ENCODE results near the gene SORBS1.

DNA sequence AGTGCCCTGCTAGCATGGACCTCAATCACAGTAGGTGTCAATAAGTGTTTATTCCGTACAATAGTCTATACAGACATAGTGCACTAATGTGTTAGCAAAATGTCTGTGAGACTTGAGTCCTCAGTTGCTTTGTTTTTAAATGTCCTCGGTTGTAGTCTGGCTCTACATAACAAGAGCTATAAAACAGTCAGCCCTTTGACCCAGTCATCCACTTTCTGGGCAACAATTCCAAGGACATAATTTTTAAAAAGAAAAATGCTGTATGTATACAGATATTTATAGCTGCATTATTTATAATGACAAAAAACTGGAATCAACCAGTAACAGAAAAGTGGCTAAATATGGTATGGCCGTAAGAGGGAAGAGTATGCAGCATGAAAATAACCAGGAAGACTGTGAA, 267.5 kb downstream of the SORBS1 start:
- TF ChIP-seq, protein P1, sequence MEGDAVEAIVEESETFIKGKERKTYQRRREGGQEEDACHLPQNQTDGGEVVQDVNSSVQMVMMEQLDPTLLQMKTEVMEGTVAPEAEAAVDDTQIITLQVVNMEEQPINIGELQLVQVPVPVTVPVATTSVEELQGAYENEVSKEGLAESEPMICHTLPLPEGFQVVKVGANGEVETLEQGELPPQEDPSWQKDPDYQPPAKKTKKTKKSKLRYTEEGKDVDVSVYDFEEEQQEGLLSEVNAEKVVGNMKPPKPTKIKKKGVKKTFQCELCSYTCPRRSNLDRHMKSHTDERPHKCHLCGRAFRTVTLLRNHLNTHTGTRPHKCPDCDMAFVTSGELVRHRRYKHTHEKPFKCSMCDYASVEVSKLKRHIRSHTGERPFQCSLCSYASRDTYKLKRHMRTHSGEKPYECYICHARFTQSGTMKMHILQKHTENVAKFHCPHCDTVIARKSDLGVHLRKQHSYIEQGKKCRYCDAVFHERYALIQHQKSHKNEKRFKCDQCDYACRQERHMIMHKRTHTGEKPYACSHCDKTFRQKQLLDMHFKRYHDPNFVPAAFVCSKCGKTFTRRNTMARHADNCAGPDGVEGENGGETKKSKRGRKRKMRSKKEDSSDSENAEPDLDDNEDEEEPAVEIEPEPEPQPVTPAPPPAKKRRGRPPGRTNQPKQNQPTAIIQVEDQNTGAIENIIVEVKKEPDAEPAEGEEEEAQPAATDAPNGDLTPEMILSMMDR (IDR thresholded peaks at IDR 0.05): no peak
- no peak for TF ChIP-seq POLR2A (IDR thresholded peaks at IDR 0.05)

Data from body of pancreas (tissue), 4 donors.